ENCODE data around the gene PIK3AP1. TPM values are rescaled to one million over a fixed set of nuclear protein-coding genes. Genes with fewer than 3 reads are reported as not detected.
A peak's percentile ranks its signal among the peaks of the same experiment; 100 is the strongest.

The PIK3AP1 gene
- total RNA-seq, 1 experiment from 2014 or later = 4.3 TPM

- TF ChIP-seq, protein P1, sequence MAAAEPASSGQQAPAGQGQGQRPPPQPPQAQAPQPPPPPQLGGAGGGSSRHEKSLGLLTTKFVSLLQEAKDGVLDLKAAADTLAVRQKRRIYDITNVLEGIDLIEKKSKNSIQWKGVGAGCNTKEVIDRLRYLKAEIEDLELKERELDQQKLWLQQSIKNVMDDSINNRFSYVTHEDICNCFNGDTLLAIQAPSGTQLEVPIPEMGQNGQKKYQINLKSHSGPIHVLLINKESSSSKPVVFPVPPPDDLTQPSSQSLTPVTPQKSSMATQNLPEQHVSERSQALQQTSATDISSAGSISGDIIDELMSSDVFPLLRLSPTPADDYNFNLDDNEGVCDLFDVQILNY (CRISPR knock-in tag; IDR thresholded peaks at IDR 0.05) = no peak
- TF ChIP-seq FOXP1 (CRISPR knock-in tag; IDR thresholded peaks at IDR 0.05; ENCODE audit: borderline replicate concordance) (peak; percentile 89), TCF7 (CRISPR knock-in tag; IDR thresholded peaks at IDR 0.05; ENCODE audit: low read depth) (peak; percentile 16; the same call in 1 of the 2 replicates), SOX15 (CRISPR knock-in tag; IDR thresholded peaks at IDR 0.05) (no peak), FOXK1 (CRISPR knock-in tag; IDR thresholded peaks at IDR 0.05) (peak; percentile 68; the same call in 1 of the 2 replicates), SMAD3 (CRISPR knock-in tag; IDR thresholded peaks at IDR 0.05; ENCODE audit: borderline replicate concordance) (no peak), ZNF121 (CRISPR knock-in tag; IDR thresholded peaks at IDR 0.05) (peak; percentile 92), IRF2 (CRISPR knock-in tag; IDR thresholded peaks at IDR 0.05; ENCODE audit: borderline replicate concordance, low read depth) (no peak), NFYB (CRISPR knock-in tag; conservative IDR thresholded peaks at IDR 0.05; ENCODE audit: low read depth) (no peak), ZMAT4 (CRISPR knock-in tag; IDR thresholded peaks at IDR 0.05) (no peak), ZBTB21 (CRISPR knock-in tag; IDR thresholded peaks at IDR 0.05; ENCODE audit: borderline replicate concordance) (no peak; the same call in 1 of the 2 replicates), ZNF671 (CRISPR knock-in tag; IDR thresholded peaks at IDR 0.05) (no peak), TEAD1 (CRISPR knock-in tag; IDR thresholded peaks at IDR 0.05) (peak; percentile 29; the same call in 1 of the 2 replicates), ATF3 (CRISPR knock-in tag; conservative IDR thresholded peaks at IDR 0.05) (no peak), FOXP4 (CRISPR knock-in tag; IDR thresholded peaks at IDR 0.05) (0 out of 2 replicates have a peak, but pooled peaks have one; percentile 26), HMGA2 (CRISPR knock-in tag; IDR thresholded peaks at IDR 0.05) (no peak), CREM (CRISPR knock-in tag; IDR thresholded peaks at IDR 0.05) (no peak; the same call in 1 of the 2 replicates), GRHL2 (CRISPR knock-in tag; IDR thresholded peaks at IDR 0.05; ENCODE audit: insufficient replicate concordance, severe bottlenecking) (no peak), SP1 (CRISPR knock-in tag; conservative IDR thresholded peaks at IDR 0.05) (peak; percentile 84), TEAD4 (CRISPR knock-in tag; IDR thresholded peaks at IDR 0.05) (no peak), RORB (CRISPR knock-in tag; IDR thresholded peaks at IDR 0.05) (no peak)
- TF ChIP-seq, protein P2, sequence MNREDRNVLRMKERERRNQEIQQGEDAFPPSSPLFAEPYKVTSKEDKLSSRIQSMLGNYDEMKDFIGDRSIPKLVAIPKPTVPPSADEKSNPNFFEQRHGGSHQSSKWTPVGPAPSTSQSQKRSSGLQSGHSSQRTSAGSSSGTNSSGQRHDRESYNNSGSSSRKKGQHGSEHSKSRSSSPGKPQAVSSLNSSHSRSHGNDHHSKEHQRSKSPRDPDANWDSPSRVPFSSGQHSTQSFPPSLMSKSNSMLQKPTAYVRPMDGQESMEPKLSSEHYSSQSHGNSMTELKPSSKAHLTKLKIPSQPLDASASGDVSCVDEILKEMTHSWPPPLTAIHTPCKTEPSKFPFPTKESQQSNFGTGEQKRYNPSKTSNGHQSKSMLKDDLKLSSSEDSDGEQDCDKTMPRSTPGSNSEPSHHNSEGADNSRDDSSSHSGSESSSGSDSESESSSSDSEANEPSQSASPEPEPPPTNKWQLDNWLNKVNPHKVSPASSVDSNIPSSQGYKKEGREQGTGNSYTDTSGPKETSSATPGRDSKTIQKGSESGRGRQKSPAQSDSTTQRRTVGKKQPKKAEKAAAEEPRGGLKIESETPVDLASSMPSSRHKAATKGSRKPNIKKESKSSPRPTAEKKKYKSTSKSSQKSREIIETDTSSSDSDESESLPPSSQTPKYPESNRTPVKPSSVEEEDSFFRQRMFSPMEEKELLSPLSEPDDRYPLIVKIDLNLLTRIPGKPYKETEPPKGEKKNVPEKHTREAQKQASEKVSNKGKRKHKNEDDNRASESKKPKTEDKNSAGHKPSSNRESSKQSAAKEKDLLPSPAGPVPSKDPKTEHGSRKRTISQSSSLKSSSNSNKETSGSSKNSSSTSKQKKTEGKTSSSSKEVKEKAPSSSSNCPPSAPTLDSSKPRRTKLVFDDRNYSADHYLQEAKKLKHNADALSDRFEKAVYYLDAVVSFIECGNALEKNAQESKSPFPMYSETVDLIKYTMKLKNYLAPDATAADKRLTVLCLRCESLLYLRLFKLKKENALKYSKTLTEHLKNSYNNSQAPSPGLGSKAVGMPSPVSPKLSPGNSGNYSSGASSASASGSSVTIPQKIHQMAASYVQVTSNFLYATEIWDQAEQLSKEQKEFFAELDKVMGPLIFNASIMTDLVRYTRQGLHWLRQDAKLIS (CRISPR knock-in tag; IDR thresholded peaks at IDR 0.05; ENCODE audit: borderline replicate concordance) = no peak
- TF ChIP-seq, protein P3, sequence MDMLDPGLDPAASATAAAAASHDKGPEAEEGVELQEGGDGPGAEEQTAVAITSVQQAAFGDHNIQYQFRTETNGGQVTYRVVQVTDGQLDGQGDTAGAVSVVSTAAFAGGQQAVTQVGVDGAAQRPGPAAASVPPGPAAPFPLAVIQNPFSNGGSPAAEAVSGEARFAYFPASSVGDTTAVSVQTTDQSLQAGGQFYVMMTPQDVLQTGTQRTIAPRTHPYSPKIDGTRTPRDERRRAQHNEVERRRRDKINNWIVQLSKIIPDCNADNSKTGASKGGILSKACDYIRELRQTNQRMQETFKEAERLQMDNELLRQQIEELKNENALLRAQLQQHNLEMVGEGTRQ (CRISPR knock-in tag; IDR thresholded peaks at IDR 0.05) = peak; percentile 68
- TF ChIP-seq, protein P4, sequence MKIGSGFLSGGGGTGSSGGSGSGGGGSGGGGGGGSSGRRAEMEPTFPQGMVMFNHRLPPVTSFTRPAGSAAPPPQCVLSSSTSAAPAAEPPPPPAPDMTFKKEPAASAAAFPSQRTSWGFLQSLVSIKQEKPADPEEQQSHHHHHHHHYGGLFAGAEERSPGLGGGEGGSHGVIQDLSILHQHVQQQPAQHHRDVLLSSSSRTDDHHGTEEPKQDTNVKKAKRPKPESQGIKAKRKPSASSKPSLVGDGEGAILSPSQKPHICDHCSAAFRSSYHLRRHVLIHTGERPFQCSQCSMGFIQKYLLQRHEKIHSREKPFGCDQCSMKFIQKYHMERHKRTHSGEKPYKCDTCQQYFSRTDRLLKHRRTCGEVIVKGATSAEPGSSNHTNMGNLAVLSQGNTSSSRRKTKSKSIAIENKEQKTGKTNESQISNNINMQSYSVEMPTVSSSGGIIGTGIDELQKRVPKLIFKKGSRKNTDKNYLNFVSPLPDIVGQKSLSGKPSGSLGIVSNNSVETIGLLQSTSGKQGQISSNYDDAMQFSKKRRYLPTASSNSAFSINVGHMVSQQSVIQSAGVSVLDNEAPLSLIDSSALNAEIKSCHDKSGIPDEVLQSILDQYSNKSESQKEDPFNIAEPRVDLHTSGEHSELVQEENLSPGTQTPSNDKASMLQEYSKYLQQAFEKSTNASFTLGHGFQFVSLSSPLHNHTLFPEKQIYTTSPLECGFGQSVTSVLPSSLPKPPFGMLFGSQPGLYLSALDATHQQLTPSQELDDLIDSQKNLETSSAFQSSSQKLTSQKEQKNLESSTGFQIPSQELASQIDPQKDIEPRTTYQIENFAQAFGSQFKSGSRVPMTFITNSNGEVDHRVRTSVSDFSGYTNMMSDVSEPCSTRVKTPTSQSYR (CRISPR knock-in tag; IDR thresholded peaks at IDR 0.05) = no peak
- TF ChIP-seq, protein P5, sequence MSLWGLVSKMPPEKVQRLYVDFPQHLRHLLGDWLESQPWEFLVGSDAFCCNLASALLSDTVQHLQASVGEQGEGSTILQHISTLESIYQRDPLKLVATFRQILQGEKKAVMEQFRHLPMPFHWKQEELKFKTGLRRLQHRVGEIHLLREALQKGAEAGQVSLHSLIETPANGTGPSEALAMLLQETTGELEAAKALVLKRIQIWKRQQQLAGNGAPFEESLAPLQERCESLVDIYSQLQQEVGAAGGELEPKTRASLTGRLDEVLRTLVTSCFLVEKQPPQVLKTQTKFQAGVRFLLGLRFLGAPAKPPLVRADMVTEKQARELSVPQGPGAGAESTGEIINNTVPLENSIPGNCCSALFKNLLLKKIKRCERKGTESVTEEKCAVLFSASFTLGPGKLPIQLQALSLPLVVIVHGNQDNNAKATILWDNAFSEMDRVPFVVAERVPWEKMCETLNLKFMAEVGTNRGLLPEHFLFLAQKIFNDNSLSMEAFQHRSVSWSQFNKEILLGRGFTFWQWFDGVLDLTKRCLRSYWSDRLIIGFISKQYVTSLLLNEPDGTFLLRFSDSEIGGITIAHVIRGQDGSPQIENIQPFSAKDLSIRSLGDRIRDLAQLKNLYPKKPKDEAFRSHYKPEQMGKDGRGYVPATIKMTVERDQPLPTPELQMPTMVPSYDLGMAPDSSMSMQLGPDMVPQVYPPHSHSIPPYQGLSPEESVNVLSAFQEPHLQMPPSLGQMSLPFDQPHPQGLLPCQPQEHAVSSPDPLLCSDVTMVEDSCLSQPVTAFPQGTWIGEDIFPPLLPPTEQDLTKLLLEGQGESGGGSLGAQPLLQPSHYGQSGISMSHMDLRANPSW (CRISPR knock-in tag; conservative IDR thresholded peaks at IDR 0.05; ENCODE audit: low read depth) = 0 out of 2 replicates have a peak, but pooled peaks have one; percentile 1
These were observed 133.7 kb downstream of the PIK3AP1 start, which contains the start of gene TM9SF3 (continued) for GRCh38 chr10:96586419-96587263.
